Liver (tissue), 3 donors: ENCODE measurements around the gene ACKR2.

Source experiments
- EGR1 ChIP-seq, 2 donors: IDR thresholded peaks; 2 replicates each; pipeline ENCODE4 v1.6.1; 2016 to 2018; ENCODE audit warnings: antibody characterized with exemption in 2 of 2, low read depth in 2 of 2
- FOXA1 ChIP-seq: IDR thresholded peaks from 2 replicates; pipeline ENCODE4 v1.6.1; 2016; ENCODE audit warnings: antibody characterized with exemption
- GABPA ChIP-seq, 2 donors: IDR thresholded peaks in 1 of 2; conservative IDR thresholded peaks in 1 of 2; 2 replicates each; pipeline ENCODE4 v1.6.1; 2016; ENCODE audit warnings: antibody characterized with exemption in 2 of 2, mild to moderate bottlenecking in 1 of 2, moderate library complexity in 1 of 2
- JUND ChIP-seq, 2 donors: IDR thresholded peaks; 2 replicates each; pipeline ENCODE4 v1.6.1; 2016; ENCODE audit warnings: antibody characterized with exemption in 2 of 2
- NR2F2 ChIP-seq: IDR thresholded peaks from 2 replicates; pipeline ENCODE4 v1.6.1; 2016; ENCODE audit warnings: antibody characterized with exemption
- RAD21 ChIP-seq, 2 donors: IDR thresholded peaks; 2 replicates each; pipeline ENCODE4 v1.6.1; 2016; ENCODE audit warnings: antibody characterized with exemption in 2 of 2, mild to moderate bottlenecking in 2 of 2
- REST ChIP-seq: IDR thresholded peaks from 2 replicates; pipeline ENCODE4 v1.6.1; 2016; ENCODE audit warnings: antibody characterized with exemption, mild to moderate bottlenecking
- TAF1 ChIP-seq: conservative IDR thresholded peaks from 2 replicates; pipeline ENCODE4 v1.6.1; 2016; ENCODE audit warnings: antibody characterized with exemption, mild to moderate bottlenecking
- YY1 ChIP-seq: IDR thresholded peaks from 2 replicates; pipeline ENCODE4 v1.6.1; 2016; ENCODE audit warnings: antibody characterized with exemption, mild to moderate bottlenecking
- TF ChIP-seq, protein P1 (sequence below): fragments of 150-350 bp; IDR thresholded peaks from 2 replicates; pipeline ENCODE4 v1.5.1; 2017; ENCODE audit warnings: improper control_type of control experiment, low read depth, low read length; ENCODE audit not compliant: missing input control
- TF ChIP-seq, protein P2 (sequence below): IDR thresholded peaks from 2 replicates; pipeline ENCODE4 v1.6.1; 2016; ENCODE audit warnings: antibody characterized with exemption
- TF ChIP-seq, protein P3 (sequence below): IDR thresholded peaks from 2 replicates; pipeline ENCODE4 v1.6.1; 2016; ENCODE audit warnings: antibody characterized with exemption
- TF ChIP-seq, protein P4 (sequence below): IDR thresholded peaks from 2 replicates; pipeline ENCODE4 v1.6.1; 2016; ENCODE audit warnings: antibody characterized with exemption
- donor health status: healthy.
- donor health status: healthy.

DNA sequence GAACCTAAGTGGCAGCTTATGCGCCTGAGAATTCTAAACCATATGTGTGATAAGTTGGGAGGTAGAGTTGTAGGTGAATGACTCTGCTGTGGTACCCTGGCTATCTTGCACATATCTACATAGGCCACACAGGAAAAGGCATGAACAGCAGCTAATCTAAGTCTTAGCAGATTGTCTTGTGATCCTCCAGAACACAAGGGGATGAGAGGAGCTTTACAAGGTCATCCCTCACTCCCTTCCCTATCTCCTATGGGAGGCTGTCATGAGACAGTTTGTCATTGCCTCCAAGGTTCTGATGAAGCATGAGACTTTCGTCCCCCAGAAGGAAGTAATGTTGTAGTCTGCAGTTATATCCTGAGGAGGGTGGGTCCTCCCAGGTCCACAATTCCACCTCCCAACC is 93.0 kb downstream of the ACKR2 start:
- TF ChIP-seq, protein P1, sequence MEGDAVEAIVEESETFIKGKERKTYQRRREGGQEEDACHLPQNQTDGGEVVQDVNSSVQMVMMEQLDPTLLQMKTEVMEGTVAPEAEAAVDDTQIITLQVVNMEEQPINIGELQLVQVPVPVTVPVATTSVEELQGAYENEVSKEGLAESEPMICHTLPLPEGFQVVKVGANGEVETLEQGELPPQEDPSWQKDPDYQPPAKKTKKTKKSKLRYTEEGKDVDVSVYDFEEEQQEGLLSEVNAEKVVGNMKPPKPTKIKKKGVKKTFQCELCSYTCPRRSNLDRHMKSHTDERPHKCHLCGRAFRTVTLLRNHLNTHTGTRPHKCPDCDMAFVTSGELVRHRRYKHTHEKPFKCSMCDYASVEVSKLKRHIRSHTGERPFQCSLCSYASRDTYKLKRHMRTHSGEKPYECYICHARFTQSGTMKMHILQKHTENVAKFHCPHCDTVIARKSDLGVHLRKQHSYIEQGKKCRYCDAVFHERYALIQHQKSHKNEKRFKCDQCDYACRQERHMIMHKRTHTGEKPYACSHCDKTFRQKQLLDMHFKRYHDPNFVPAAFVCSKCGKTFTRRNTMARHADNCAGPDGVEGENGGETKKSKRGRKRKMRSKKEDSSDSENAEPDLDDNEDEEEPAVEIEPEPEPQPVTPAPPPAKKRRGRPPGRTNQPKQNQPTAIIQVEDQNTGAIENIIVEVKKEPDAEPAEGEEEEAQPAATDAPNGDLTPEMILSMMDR = no peak
- TF ChIP-seq, protein P2, sequence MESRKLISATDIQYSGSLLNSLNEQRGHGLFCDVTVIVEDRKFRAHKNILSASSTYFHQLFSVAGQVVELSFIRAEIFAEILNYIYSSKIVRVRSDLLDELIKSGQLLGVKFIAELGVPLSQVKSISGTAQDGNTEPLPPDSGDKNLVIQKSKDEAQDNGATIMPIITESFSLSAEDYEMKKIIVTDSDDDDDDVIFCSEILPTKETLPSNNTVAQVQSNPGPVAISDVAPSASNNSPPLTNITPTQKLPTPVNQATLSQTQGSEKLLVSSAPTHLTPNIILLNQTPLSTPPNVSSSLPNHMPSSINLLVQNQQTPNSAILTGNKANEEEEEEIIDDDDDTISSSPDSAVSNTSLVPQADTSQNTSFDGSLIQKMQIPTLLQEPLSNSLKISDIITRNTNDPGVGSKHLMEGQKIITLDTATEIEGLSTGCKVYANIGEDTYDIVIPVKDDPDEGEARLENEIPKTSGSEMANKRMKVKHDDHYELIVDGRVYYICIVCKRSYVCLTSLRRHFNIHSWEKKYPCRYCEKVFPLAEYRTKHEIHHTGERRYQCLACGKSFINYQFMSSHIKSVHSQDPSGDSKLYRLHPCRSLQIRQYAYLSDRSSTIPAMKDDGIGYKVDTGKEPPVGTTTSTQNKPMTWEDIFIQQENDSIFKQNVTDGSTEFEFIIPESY = no peak
- TF ChIP-seq JUND (IDR thresholded peaks at IDR 0.05) (no peak), FOXA1 (no peak), RAD21 (IDR thresholded peaks at IDR 0.05) (no peak), REST (no peak), TAF1 (no peak), YY1 (no peak), EGR1 (IDR thresholded peaks at IDR 0.05; ENCODE audit: low read depth in 2 of 2) (no peak), NR2F2 (no peak), GABPA (IDR thresholded peaks at IDR 0.05 in 1 of 2, conservative IDR thresholded peaks at IDR 0.05 in 1 of 2) (no peak)
- TF ChIP-seq, protein P3, sequence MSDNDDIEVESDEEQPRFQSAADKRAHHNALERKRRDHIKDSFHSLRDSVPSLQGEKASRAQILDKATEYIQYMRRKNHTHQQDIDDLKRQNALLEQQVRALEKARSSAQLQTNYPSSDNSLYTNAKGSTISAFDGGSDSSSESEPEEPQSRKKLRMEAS = no peak
- TF ChIP-seq, protein P4, sequence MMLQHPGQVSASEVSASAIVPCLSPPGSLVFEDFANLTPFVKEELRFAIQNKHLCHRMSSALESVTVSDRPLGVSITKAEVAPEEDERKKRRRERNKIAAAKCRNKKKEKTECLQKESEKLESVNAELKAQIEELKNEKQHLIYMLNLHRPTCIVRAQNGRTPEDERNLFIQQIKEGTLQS = no peak
